DND-41 (cell line): ENCODE results near the gene CALM1.

Source experiments
- ATAC-seq: fragments of 200-7000 bp; cut with Tn5 transposase; 3 replicates; pipeline ENCODE4 v1.9.1; 2021; ENCODE audit warnings: low read depth; ENCODE audit not compliant: insufficient read depth
- DNase-seq: peaks from one replicate; pipeline ENCODE4 v3.0.0-alpha.2; 2020
- H2AFZ ChIP-seq: 2 replicates; pipeline ENCODE4 v1.6.0; 2012; ENCODE audit warnings: low read depth, low read length
- H3K27ac ChIP-seq: 2 replicates; pipeline ENCODE4 v1.5.1; 2012; ENCODE audit warnings: low read length, inconsistent platforms
- H3K27me3 ChIP-seq: fragments of 200-600 bp; sonication (generic); 2 replicates; pipeline ENCODE4 v1.6.0; 2012; ENCODE audit warnings: low read length, mild to moderate bottlenecking, inconsistent platforms; ENCODE audit not compliant: insufficient read depth, poor library complexity
- H3K36me3 ChIP-seq: 2 replicates; pipeline ENCODE4 v1.5.1; 2012; ENCODE audit warnings: low read length, inconsistent platforms; ENCODE audit not compliant: insufficient read depth
- H3K4me1 ChIP-seq: 2 replicates; pipeline ENCODE4 v1.5.1; 2012; ENCODE audit warnings: mild to moderate bottlenecking, low read length; ENCODE audit not compliant: insufficient read depth
- H3K4me2 ChIP-seq: 2 replicates; pipeline ENCODE4 v1.6.0; 2012; ENCODE audit warnings: mild to moderate bottlenecking, moderate library complexity, low read length, inconsistent platforms; ENCODE audit not compliant: insufficient read depth
- H3K4me3 ChIP-seq, 2 experiments: fragments of 200-600 bp in 1 of 2; shearing (Covaris generic) in 1 of 2; 2 replicates each; pipeline ENCODE4 v1.5.1; 2012 to 2016; ENCODE audit warnings: inconsistent platforms in 2 of 2, low read length in 2 of 2, mild to moderate bottlenecking in 2 of 2, low read depth in 1 of 2, moderate library complexity in 1 of 2
- H3K79me2 ChIP-seq: 2 replicates; pipeline ENCODE4 v1.6.0; 2012; ENCODE audit warnings: low read length, inconsistent platforms; ENCODE audit not compliant: insufficient read depth
- H3K9ac ChIP-seq: 2 replicates; pipeline ENCODE4 v1.6.0; 2012; ENCODE audit warnings: low read depth, mild to moderate bottlenecking, inconsistent platforms, low read length, moderate library complexity
- H3K9me3 ChIP-seq: 2 replicates; pipeline ENCODE4 v1.5.1; 2012; ENCODE audit warnings: low read length, moderate library complexity, mild to moderate bottlenecking, inconsistent platforms; ENCODE audit not compliant: insufficient read depth, severe bottlenecking
- H4K20me1 ChIP-seq: 2 replicates; pipeline ENCODE4 v1.6.0; 2012; ENCODE audit warnings: low read length; ENCODE audit not compliant: insufficient read depth
- EZH2 ChIP-seq: IDR thresholded peaks from 3 replicates; pipeline ENCODE4 v1.6.1; 2012; ENCODE audit warnings: borderline replicate concordance, low read depth, mild to moderate bottlenecking, moderate library complexity, low read length, inconsistent platforms; ENCODE audit not compliant: severe bottlenecking
- TF ChIP-seq, protein P1 (sequence below): IDR thresholded peaks from 2 replicates; pipeline ENCODE4 v1.5.1; 2012; ENCODE audit warnings: borderline replicate concordance, low read length, moderate library complexity, mild to moderate bottlenecking; ENCODE audit not compliant: poor library complexity, severe bottlenecking; ENCODE audit errors: extremely low read depth

The CALM1 gene

DNA sequence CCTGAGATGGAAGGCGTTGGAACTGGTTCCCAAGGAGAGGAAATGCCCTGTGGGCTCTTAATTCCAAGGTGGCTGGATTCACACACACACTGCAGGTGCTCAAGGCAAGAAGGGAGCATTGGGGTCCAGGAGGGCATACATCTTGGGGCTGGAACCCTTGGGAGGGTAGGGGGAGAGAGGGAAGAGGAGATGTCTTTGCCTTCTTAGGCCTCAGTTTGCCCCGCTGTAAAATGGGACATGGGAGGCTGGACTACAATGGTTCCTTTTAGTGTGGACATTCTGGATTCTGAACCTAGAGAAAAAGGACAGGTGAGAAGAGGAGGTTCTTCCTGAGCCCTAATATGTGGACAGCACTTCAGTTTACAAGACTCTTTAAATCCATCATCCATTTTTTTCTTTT is 43.8 kb downstream of the CALM1 start:
- Histone ChIP-seq H3K9me3 (no peaks in the 10 kb centered on the region), H4K20me1 (no peaks in the 10 kb centered on the region), H3K4me1 (no peaks in the 10 kb centered on the region), H3K27ac (no peak overlapping the region), H3K79me2 (no peaks in the 10 kb centered on the region), H3K4me2 (no peak overlapping the region), H3K36me3 (no peaks in the 10 kb centered on the region), H3K4me3 (no peak overlapping the region), H3K9ac (no peak overlapping the region), H3K27me3 (peaks cover 4% of the 10 kb centered on the region), H2AFZ (no peak overlapping the region)
- TF ChIP-seq, protein P1, sequence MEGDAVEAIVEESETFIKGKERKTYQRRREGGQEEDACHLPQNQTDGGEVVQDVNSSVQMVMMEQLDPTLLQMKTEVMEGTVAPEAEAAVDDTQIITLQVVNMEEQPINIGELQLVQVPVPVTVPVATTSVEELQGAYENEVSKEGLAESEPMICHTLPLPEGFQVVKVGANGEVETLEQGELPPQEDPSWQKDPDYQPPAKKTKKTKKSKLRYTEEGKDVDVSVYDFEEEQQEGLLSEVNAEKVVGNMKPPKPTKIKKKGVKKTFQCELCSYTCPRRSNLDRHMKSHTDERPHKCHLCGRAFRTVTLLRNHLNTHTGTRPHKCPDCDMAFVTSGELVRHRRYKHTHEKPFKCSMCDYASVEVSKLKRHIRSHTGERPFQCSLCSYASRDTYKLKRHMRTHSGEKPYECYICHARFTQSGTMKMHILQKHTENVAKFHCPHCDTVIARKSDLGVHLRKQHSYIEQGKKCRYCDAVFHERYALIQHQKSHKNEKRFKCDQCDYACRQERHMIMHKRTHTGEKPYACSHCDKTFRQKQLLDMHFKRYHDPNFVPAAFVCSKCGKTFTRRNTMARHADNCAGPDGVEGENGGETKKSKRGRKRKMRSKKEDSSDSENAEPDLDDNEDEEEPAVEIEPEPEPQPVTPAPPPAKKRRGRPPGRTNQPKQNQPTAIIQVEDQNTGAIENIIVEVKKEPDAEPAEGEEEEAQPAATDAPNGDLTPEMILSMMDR: no peak
- TF ChIP-seq EZH2: no peak
- DNase-seq: no peak
- ATAC-seq: no peak

- ATAC-seq: no peak
- Histone ChIP-seq H2AFZ (no peak overlapping the region), H3K27ac (no peak overlapping the region), H3K36me3 (no peaks in the 10 kb centered on the region), H3K79me2 (no peaks in the 10 kb centered on the region), H4K20me1 (no peaks in the 10 kb centered on the region), H3K9me3 (no peaks in the 10 kb centered on the region), H3K9ac (no peak overlapping the region), H3K27me3 (peaks cover 4% of the 10 kb centered on the region), H3K4me1 (no peaks in the 10 kb centered on the region), H3K4me3 (no peak overlapping the region), H3K4me2 (no peak overlapping the region)
- no peak for DNase-seq
- TF ChIP-seq EZH2: no peak
- TF ChIP-seq, protein P1: no peak
Measured at GRCh38 chr14:90442388-90442787, 45.6 kb downstream of the CALM1 start.

DNA sequence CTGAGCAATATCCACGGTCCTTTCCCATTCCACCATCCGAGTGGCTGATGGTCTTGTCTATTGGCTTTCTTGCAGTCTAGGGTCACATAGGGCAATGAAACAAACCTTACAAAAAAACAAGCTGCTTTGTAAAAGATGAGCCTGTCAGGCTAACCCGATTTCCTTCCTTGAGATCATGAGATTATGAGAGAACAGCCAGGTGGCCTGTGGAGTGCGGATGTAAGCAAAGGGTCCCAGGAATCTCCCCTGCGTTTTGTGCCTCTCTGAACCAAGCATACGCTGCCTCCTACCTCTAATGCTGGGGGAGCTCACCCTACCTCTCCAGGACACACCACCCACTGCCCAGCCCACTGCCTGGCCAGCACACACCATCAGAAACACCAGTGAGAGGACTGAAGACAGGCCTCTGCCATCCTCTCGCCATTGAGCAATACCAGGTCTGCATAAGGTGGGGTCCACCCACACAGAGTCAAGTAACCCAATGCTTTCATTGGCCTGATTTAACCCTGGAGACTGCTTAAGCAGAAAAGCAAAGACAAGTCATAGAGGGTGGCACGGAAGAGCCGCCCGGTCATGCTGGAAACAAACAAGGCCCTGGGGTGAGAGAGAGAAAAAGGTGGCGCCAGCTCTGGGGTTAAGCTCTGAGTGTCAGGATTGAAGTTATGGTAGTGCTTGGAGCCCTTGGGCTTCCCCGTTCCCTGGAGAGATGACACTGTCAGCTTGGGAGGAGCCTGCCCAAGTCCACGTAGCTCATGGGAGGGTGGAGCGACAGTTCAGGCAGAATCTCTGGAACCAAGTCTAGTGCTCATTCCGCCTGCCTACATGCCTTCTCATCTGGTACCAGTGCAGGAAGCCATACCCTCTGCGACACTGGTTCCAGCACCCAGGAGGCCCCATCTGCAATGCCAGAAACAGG is 46.6 kb downstream of the CALM1 start:
- no peak overlapping the region for H3K4me2 ChIP-seq
- no peaks in the 10 kb centered on the region for H3K79me2 ChIP-seq
- no peak overlapping the region for H2AFZ ChIP-seq
- no peak for TF ChIP-seq EZH2
- TF ChIP-seq, protein P1: no peak
- H3K9me3 ChIP-seq: peaks cover 5% of the 10 kb centered on the region
- no peaks in the 10 kb centered on the region for H4K20me1 ChIP-seq
- no peak overlapping the region for H3K4me3 ChIP-seq
- peaks cover 4% of the 10 kb centered on the region for H3K27me3 ChIP-seq
- H3K9ac ChIP-seq: no peak overlapping the region
- H3K27ac ChIP-seq: no peak overlapping the region
- ATAC-seq: no peak
- no peaks in the 10 kb centered on the region for H3K4me1 ChIP-seq
- no peaks in the 10 kb centered on the region for H3K36me3 ChIP-seq
- DNase-seq: no peak
